Muscle of arm (tissue), 12 donors: ENCODE measurements around the gene ABHD8. TPM values are rescaled to one million over a fixed set of nuclear protein-coding genes. Genes with fewer than 3 reads are reported as not detected.

Experiments
- DNase-seq: peaks from one replicate; pipeline ENCODE4 v3.0.0-alpha.2; 2013
- polyA plus RNA-seq, 12 donors: library from polyadenylated mRNA; unstranded; fragments of 120-200 nt; gene quantifications; one replicate each; pipeline ENCODE4 v1.2.1, GENCODE V29; 2013; ENCODE audit not compliant: insufficient read length in 12 of 12

ABHD8 gene
- polyA plus RNA-seq, 12 donors = 4.5 to 15.3 (median 6.1) TPM; not detected in 1

DNA sequence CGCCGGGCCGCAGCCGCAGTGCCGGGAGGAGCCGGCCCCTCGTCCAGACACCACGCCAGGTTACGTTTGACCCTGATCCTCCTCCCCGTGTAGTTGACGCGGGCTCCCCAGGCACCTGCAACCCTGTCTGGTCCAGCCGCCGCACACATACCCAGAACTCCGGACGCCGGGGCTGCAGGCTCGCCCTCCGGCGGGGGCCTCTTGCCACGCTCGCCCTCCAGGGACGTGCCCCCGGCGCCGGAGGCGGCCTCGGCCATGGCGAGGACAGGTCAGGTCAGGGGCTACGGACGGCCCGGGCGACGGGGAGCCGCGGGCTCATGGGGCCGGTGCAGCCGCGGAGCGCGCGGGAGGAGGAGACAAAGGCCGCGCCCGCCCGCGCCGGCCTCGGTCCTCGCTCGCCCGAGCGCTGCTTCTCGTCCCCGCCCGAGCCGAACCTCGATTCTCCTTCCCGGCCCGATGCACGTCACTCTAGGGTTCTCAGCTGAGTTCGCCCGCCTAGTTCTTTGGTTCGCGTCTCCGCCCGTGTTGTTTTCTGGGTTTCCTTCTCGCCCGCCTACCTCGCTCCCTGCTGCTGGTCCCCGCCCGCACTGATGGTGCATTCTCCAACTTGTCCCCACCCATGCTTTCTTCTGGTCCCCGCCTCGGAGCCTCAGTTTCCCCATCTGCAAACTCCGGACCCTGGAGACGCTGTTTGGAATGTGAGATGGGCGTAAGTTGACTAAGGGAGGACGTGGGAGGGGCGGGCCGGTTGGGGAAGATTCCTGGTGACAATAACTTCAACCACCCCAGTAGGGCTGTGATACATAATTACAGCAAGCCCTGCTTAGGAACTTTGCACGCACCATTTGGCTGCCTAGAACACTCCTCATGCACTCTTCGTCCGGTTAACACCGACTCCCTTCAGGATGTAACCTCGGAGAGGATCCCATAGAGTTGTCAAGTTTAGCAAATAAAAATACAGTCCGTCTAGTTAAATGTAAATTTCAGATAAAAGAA, 31.5 kb upstream of the ABHD8 start, which contains the start of gene ANO8:
Gene ANO8, minus strand, starts transcription at position 442 of the 996 bp plus-strand sequence. Its CDS starts 185 bp downstream, at position 257.
- peak; percentile 100 for DNase-seq

DNA sequence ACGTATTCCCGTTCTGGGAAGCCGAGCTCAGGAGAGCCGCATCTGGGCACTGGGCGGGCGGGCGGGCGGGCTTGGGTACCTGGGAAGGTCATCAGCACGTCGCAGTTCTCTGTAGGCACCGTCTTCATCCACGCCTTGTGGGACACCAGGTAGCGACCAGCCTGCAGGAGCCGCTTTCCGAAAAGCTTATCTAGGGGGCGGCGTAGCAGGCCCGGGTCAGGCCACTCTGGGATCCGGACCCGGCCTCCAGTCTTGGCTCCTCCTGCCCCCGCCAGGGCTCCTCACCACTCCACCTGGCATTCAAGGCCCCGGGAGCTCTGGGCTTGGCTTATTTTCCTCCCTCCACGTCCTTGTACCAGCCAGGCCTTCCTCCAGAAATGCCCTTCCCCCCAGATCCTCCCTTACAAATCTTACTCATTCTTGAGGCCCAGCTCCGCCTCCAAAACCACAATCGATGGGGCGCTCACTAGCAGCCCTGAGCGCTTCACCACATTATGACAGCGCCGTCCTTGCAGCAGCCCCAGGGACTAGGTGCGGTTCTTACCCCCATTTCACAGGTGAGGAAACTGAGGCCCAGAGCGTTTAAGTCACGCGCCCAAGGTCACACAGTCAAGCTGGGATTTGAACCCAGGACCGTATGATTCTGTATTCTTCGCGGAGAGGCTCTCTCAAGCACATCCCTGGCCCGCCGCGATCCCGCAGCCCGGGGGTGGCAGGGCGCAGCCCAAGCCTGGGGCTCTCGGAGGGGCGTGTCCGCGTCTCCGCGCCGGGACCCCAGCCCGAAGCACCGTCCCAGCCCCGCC, 30.6 kb upstream of the ABHD8 start:
- DNase-seq = no peak

GRCh38 chr19:17332677-17333581, 29.7 kb upstream of the ABHD8 start:
- DNase-seq = no peak

GRCh38 chr19:17332360-17332676, 29.1 kb upstream of the ABHD8 start:
- no peak for DNase-seq

- no peak for DNase-seq
Observed at GRCh38 chr19:17331045-17331558, 27.9 kb upstream of the ABHD8 start.

DNA sequence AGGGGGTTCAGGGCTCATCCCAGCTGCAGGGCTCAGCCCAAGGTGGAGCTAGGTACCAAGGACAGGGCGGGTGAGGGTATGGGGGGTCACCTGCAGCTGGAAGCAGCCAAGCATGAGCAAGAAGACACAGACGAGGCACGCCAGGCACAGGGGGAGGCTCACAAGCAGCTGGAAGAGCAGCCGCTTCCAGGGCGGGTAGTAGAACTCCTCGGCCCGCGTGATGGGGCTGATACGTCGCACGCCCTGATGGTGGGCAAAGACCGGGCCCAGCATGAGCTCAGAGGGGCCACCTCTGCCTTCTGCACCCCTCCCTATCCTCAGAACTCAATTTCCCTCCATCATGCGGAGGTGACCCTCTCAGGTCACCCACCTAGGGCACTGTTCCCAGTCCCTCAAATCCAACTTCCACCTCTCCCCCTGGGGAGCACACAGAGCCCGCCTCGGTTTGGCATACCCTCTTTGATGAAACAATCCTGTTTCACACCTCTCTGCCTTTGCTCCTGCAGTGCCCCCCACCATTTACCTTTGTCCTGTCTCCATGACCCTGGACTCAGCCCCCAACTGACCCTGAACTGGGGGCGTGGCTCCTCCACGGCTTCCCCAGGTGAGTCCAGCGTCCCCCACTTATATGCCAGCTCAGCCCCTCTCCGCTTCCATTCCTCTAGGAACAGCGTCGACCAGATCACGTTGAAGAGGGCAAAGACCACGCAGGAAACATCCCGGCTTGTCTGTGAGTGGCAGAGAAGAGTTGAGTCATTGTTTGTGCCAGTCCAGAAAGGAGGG, 27.2 kb upstream of the ABHD8 start:
- no peak for DNase-seq

- DNase-seq = no peak
Observed at GRCh38 chr19:17329366-17330261, 26.4 kb upstream of the ABHD8 start.

DNA sequence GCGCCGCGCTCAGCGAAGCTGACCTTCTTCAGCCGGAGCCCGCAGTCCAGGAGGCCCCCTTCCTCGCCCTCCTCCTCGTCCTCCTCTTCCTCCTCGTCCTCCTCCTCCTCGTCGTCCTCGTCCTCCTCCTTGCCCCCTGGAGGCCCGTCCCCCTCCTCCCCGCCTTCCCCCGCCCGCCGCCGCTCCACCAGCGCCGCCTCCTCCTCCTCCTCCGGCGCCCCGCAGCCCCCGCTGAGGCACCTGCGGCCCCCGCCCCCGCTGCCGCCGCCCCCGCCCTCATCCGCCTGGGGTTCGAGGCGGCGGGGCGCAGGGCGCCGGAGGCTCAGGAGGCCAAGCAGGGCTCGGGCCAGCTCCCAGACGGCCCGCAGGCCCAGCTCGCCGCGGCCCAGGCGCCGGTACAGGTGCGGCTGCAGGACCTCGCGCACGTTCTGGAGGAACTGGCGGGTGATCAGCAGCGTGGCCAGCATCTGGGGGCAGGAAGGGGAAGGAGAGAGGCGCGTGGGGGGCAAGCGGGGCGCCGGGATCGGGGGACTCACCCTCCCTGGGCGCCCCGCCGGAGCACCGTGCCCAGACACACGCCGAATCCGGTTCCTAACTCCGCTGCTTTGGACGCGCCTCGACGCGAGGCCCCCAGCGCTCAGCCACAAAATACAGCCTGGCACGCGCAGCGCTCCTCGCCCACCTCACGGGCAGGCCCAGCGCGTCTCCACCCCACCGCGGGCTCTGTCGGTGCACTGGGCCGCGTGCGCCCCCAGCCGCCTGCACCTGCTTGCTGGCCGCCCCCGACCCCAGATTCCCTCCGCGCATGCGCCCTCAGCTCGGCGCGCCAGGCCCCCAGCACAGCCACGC, 25.5 kb upstream of the ABHD8 start:
- DNase-seq = no peak

DNA sequence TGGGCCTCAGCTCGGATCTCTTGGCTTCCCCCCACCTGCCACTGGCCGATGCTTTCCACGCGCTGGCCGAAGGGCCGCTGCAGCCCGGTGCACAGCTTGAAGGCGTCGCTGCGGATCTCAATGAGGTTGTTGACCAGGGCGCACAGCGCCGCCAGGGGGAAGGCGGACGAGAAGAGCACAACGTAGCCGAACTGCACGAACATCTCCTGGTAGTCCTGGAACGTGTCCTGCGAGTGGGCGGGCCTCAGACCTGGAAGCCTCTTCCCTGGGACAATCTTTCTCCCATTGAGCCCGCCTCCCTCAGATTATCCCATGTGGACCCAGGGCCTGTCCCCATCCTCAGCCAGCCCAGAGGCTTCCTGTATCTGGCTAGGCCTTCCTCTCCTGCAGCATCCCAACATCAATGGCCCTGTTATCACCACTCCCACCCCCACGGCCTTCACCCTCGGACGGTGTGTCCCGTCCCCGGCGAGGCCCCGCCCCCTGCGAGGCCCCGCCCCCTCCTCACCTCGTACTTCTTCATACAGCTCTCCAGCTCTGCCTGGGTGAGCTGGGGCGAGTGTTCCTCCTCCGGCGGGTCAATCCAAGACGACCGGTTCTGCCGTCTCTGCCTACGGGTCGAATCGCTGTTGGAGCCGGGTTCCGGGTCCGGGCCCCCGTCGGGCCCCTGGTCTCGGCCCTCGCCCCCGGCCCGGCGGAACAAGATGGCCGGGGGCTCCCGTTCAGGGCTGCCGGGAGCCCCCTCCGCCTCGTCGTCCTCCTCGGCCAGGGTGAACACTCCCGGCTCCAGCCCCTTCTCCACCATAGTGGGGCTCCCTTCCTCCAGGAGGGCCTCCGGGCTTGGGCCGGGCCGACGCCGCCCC, 24.7 kb upstream of the ABHD8 start:
- peak; percentile 68 for DNase-seq

- DNase-seq = no peak
Observed at GRCh38 chr19:17327068-17327653, 23.9 kb upstream of the ABHD8 start.

DNA sequence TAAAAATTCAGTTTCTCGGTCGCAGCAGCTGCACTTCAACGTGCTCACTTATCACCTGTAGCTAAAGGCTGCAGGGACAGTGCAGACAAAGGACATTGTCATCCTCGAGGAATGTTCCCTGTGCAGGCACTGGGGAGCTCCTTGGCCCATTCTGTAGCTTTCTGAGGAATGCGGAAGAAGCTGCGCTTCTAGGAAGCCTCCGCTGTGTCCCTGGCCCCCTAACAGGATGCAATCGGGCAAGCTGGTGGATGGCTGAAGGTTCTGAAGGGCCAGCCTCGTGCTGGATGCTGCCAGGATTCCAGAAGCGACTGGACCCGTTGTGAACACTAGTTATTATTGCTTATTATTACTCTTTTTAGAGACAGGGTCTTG, 23.4 kb upstream of the ABHD8 start:
- DNase-seq = no peak

DNA sequence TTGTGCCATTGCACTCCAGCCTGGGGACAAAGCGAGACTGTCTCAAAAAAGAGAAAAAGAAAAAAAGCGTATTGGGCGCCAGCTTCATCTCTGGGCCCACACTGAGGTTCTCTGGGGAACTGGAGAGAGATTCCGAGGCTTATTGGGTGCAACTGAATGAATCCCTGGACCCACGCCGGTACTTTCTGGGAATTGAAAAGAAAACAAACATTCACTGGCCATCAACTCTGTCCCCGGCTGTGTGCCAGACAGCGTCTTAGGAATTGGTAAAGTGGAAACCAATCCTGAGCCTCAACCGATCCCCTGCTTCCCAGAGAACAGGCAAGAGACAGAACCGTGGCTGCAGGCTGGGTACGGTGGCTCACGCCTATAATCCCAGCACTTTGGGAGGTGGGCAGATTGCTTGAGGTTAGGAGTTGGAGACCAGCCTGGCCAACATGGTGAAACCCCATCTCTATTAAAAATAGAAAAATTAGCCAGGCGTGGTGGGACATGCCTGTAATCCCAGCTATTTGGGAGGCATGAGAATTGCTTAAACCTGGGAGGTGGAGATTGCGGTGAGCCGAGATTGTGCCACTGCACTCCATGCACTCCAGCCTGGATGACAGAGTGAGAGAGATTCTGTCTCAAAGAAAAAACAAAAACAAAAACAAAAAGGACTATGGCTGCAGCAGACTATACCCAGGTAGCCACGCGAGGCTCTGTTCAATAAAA, 22.8 kb upstream of the ABHD8 start:
- no peak for DNase-seq

GRCh38 chr19:17325133-17325532, 21.9 kb upstream of the ABHD8 start:
- no peak for DNase-seq

- DNase-seq = no peak
Observed at GRCh38 chr19:17324357-17325114, 21.3 kb upstream of the ABHD8 start.

DNA sequence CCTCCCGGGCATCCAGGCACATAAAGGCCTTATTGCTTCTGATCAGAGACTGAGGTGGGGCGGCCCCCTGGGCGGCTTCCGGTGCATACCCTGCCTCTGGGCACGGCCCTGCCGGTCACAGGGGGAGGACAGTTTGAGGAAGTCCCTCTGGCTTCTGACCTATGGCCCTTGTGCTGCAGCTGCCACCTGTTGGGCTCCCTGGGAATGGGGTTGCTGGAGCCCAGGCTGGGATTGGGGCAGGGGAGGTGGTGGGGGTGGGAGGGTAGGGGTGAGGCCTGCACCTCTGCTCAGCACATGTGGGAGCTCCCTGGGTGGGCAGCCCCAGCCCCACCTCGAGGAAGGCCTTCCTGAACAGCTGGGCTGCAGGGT, 20.7 kb upstream of the ABHD8 start:
- DNase-seq = no peak
